ENCODE results near the gene C2orf68. TPM values are rescaled to one million over a fixed set of nuclear protein-coding genes. Genes with fewer than 3 reads are reported as not detected.
A peak's percentile ranks its signal among the peaks of the same experiment; 100 is the strongest.
"Not testable (repeated sequence)": the region's sequence is repeated elsewhere in the genome, so short reads cannot be mapped to it uniquely, and the experiment has no call there.

C2orf68 gene
- total and polyA plus RNA-seq, 9 of the 15 experiments (the other 6 are each of a cell fraction or from before 2014, with no cell fraction given), result 22.1 to 50.0 (median 31.8) TPM

- intact Hi-C loops (cut with micrococcal nuclease), result loop anchor here (2.0 kb wide), 1 partner anchor 42 kb away; the partner anchor contains the start of gene TMEM150A
- Histone ChIP-seq H3K36me3 (ENCODE audit: control insufficient read depth, insufficient read depth, low read length) (peaks cover 34% of the 10 kb centered on the region), H3K4me1 (replicated peaks in 1 of 2; ENCODE audit: control insufficient read depth in 2 of 2, insufficient read depth in 2 of 2, low read length in 2 of 2) (peaks cover 18 to 26% of the 10 kb centered on the region in 2 experiments), H3K4me2 (ENCODE audit: insufficient read depth, low read length) (peak overlapping the region; percentile 100), H3K4me3 (peak overlapping the region; percentile 79), H3K9ac (ENCODE audit: insufficient read depth in 1 of 2, low read depth in 2 of 2, low read length in 2 of 2) (peak overlapping the region in 1 of 2 experiments; percentile 98; a peak in 3 of 4 replicates), H3K79me2 (ENCODE audit: control insufficient read depth, insufficient read depth, low read length) (peaks cover 35% of the 10 kb centered on the region), H2AFZ (ENCODE audit: low read depth, low read length) (peak overlapping the region; percentile 100; the same call in 1 of the 2 replicates)
- DNase-seq (ENCODE audit: extremely low read depth in 1 of 4, low spot score in 3 of 4); FAIRE-seq; H3K27me3 ChIP-seq (ENCODE audit: control insufficient read depth in 2 of 2, insufficient read depth in 2 of 2, low read length in 2 of 2); H3K9me1 ChIP-seq (ENCODE audit: control insufficient read depth, insufficient read depth, low read length); H3K27ac ChIP-seq (ENCODE audit: extremely low read depth, low read depth, low read length); ATAC-seq; BruUV-seq (replicated peaks); CTCF ChIA-PET (ENCODE audit: low intra/inter-chr PET ratio); H3K9me3 ChIP-seq (replicated peaks; ENCODE audit: control insufficient read depth, insufficient read depth, low read depth, low read length); H4K20me1 ChIP-seq (replicated peaks; ENCODE audit: control insufficient read depth, insufficient read depth, low read length); in situ Hi-C loops (cut with MboI): not testable (repeated sequence)
- 30% methylated on average over 12 of the region's 12 CpGs for WGBS (ENCODE audit: insufficient coverage, low coverage, missing lambda C conversion rate)
- peak; percentile 32; the same call in 1 of the 2 replicates for TF ChIP-seq ZBTB33 (CRISPR knock-in tag; IDR thresholded peaks at IDR 0.05)
- POLR2A ChIA-PET, result interaction anchor here (0.6 to 16.3 kb wide), 9 partner anchors 13 to 253 kb away, joined by 3 to 358 read pairs (median 3); partner anchors contain the start of genes C2orf68 and MAT2A
These were observed 51.5 kb downstream of the C2orf68 start for GRCh38 chr2:85560403-85560726.

GRCh38 chr2:85558160-85558559 lies 53.7 kb downstream of the C2orf68 start:
- TF ChIP-seq VEZF1 (CRISPR knock-in tag; IDR thresholded peaks at IDR 0.05) (peak; percentile 59), FOSL1 (tag; conservative IDR thresholded peaks at IDR 0.05) (peak; percentile 90), PREB (CRISPR knock-in tag; IDR thresholded peaks at IDR 0.05) (no peak)
- Histone ChIP-seq H3K4me1 (replicated peaks in 1 of 2; ENCODE audit: control insufficient read depth in 2 of 2, insufficient read depth in 2 of 2, low read length in 2 of 2) (peaks cover 13 to 15% of the 10 kb centered on the region in 2 experiments; a peak in 4 of 5 replicates), H3K79me2 (ENCODE audit: control insufficient read depth, insufficient read depth, low read length) (peaks cover 35% of the 10 kb centered on the region), H3K27ac (ENCODE audit: extremely low read depth, low read depth, low read length) (no peak overlapping the region), H2AFZ (ENCODE audit: low read depth, low read length) (no peak overlapping the region), H3K4me3 (no peak overlapping the region), H3K4me2 (ENCODE audit: insufficient read depth, low read length) (peak overlapping the region; percentile 24; the same call in 1 of the 2 replicates), H3K9me1 (ENCODE audit: control insufficient read depth, insufficient read depth, low read length) (peaks cover 3% of the 10 kb centered on the region), H3K27me3 (ENCODE audit: control insufficient read depth in 2 of 2, insufficient read depth in 2 of 2, low read length in 2 of 2) (no peaks in the 10 kb centered on the region), H3K9me3 (replicated peaks; ENCODE audit: control insufficient read depth, insufficient read depth, low read depth, low read length) (no peaks in the 10 kb centered on the region), H3K36me3 (ENCODE audit: control insufficient read depth, insufficient read depth, low read length) (peaks cover 54% of the 10 kb centered on the region), H3K9ac (ENCODE audit: insufficient read depth in 1 of 2, low read depth in 2 of 2, low read length in 2 of 2) (no peak overlapping the region), H4K20me1 (replicated peaks; ENCODE audit: control insufficient read depth, insufficient read depth, low read length) (no peaks in the 10 kb centered on the region)
- 100% methylated on average over 1 of the region's 1 CpG for WGBS (ENCODE audit: insufficient coverage, low coverage, missing lambda C conversion rate)
- no peak for ATAC-seq
- in situ Hi-C loops (cut with MboI) (loop anchor here (5.0 kb wide), 1 partner anchor 141 kb away; the partner anchor contains the start of gene SH2D6), intact Hi-C loops (cut with micrococcal nuclease) (no loop called here)
- no TSS peak for BruUV-seq (replicated peaks)
- POLR2A ChIA-PET, result interaction anchor here (16.3 kb wide), 1 partner anchor 13 kb away, joined by 358 read pairs; the partner anchor contains the start of gene MAT2A
- CTCF ChIA-PET (ENCODE audit: low intra/inter-chr PET ratio), result no interaction called here
- no peak for FAIRE-seq
- DNase-seq (ENCODE audit: extremely low read depth in 1 of 4, low spot score in 3 of 4), result peak in 1 of 4 experiments; percentile 43
